Peyer's patch (tissue), 4 donors: Measurements from ENCODE around the gene KRTAP21-1. TPM values are rescaled to one million over a fixed set of nuclear protein-coding genes. Genes with fewer than 3 reads are reported as not detected.

Source experiments
- DNase-seq, 3 donors: peaks; one replicate each; pipeline ENCODE4 v3.0.0-alpha.2; 2017 to 2019
- H3K27ac ChIP-seq, 4 donors: fragments of 200-600 bp; sonication (generic); one replicate each; pipeline ENCODE4 v1.5.1; 2016 to 2019
- H3K27me3 ChIP-seq, 2 donors: fragments of 200-600 bp; sonication (generic); one replicate each; pipeline ENCODE4 v1.5.1; 2019
- H3K36me3 ChIP-seq, 3 donors: fragments of 200-600 bp; sonication (generic); one replicate each; pipeline ENCODE4 v1.5.1; 2016 to 2019
- H3K4me1 ChIP-seq, 4 donors: fragments of 200-600 bp; sonication (generic); one replicate each; pipeline ENCODE4 v1.5.1; 2016 to 2019
- H3K4me3 ChIP-seq, 4 donors: fragments of 200-600 bp; sonication (generic); 1 replicate in 3 of 4; 2 replicates in 1 of 4; pipeline ENCODE4 v1.5.1; 2016 to 2019; ENCODE audit warnings: mild to moderate bottlenecking in 1 of 4
- H3K9me3 ChIP-seq, 4 donors: fragments of 200-600 bp; sonication (generic); one replicate each; pipeline ENCODE4 v1.5.1; 2016 to 2019; ENCODE audit warnings: mild to moderate bottlenecking in 1 of 4
- CTCF ChIP-seq, 6 experiments: fragments of 450-650 bp in 4 of 6; fragments of 200-600 bp in 2 of 6; sonication (generic) in 1 of 6; IDR thresholded peaks; one replicate each; pipeline ENCODE4 v1.5.1; 2017 to 2019; ENCODE audit warnings: antibody characterized with exemption in 6 of 6, mild to moderate bottlenecking in 3 of 6, moderate library complexity in 1 of 6
- POLR2A ChIP-seq, 2 donors: fragments of 450-650 bp; IDR thresholded peaks; one replicate each; pipeline ENCODE4 v1.5.1; 2017; ENCODE audit warnings: antibody characterized with exemption in 2 of 2, mild to moderate bottlenecking in 2 of 2, moderate library complexity in 2 of 2
- total RNA-seq, 4 donors: library from RNA; depleted of rRNA; stranded (reverse); fragments of >200 nt; gene quantifications; one replicate each; pipeline ENCODE4 v1.1.0, GENCODE V29; 2016

Gene KRTAP21-1
- total RNA-seq, 4 donors from 2014 or later, result not detected

GRCh38 chr21:30718239-30718909, 36.9 kb downstream of the KRTAP21-1 start, which contains the start of gene KRTAP21-3:
TSS of gene KRTAP21-3 (minus strand) at chr21:30718777. CDS start at chr21:30718759, 18 bp downstream.
- Histone ChIP-seq H3K27me3 (no peaks in the 10 kb centered on the region), H3K4me1 (no peaks in the 10 kb centered on the region), H3K27ac (no peak within 1 kb of the TSS), H3K4me3 (no peak within 1 kb of the TSS), H3K9me3 (no peaks in the 10 kb centered on the region), H3K36me3 (no peaks in the 10 kb centered on the region)
- no peak for DNase-seq
- TF ChIP-seq CTCF (IDR thresholded peaks at IDR 0.05), result no peak
- no peak for TF ChIP-seq POLR2A (IDR thresholded peaks at IDR 0.05)

DNA sequence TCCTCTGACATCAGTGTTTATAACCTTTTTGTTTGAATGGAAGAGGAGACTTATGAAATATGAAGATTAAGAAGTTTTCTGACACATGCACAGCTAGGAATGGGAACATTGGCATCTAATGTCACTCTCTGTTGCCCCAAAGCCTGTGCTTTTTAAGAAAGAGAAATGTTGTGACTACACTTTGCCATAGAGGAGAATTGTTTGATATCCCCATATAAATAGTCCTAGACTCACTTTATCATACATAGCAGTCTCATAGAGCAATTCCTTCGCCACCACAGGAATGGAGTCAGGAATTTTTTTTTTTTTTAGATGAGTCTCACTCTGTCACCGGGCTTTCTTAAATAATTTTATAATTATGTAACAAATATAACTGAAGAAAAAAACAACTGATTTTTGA, 38.1 kb downstream of the KRTAP21-1 start:
- Histone ChIP-seq H3K27ac (no peak overlapping the region), H3K36me3 (no peaks in the 10 kb centered on the region), H3K27me3 (no peaks in the 10 kb centered on the region), H3K9me3 (no peaks in the 10 kb centered on the region), H3K4me3 (no peak overlapping the region), H3K4me1 (no peaks in the 10 kb centered on the region)
- no peak for DNase-seq
- TF ChIP-seq POLR2A (IDR thresholded peaks at IDR 0.05) (no peak), CTCF (IDR thresholded peaks at IDR 0.05) (no peak)

- Histone ChIP-seq H3K36me3 (no peaks in the 10 kb centered on the region), H3K27ac (no peak overlapping the region), H3K27me3 (no peaks in the 10 kb centered on the region), H3K4me3 (no peak overlapping the region), H3K9me3 (no peaks in the 10 kb centered on the region), H3K4me1 (no peaks in the 10 kb centered on the region)
- DNase-seq, result no peak
- TF ChIP-seq POLR2A (IDR thresholded peaks at IDR 0.05), result no peak
- no peak for TF ChIP-seq CTCF (IDR thresholded peaks at IDR 0.05)
Measured at GRCh38 chr21:30714946-30715345, 40.3 kb downstream of the KRTAP21-1 start.

- no peaks in the 10 kb centered on the region for H3K4me1 ChIP-seq
- no peak overlapping the region for H3K4me3 ChIP-seq
- H3K27me3 ChIP-seq, result no peaks in the 10 kb centered on the region
- H3K9me3 ChIP-seq, result no peaks in the 10 kb centered on the region
- no peak for DNase-seq
- H3K27ac ChIP-seq, result no peak overlapping the region
- H3K36me3 ChIP-seq, result no peaks in the 10 kb centered on the region
- no peak for TF ChIP-seq CTCF (IDR thresholded peaks at IDR 0.05)
- no peak for TF ChIP-seq POLR2A (IDR thresholded peaks at IDR 0.05)
Measured at GRCh38 chr21:30714456-30714855, 40.8 kb downstream of the KRTAP21-1 start.

DNA sequence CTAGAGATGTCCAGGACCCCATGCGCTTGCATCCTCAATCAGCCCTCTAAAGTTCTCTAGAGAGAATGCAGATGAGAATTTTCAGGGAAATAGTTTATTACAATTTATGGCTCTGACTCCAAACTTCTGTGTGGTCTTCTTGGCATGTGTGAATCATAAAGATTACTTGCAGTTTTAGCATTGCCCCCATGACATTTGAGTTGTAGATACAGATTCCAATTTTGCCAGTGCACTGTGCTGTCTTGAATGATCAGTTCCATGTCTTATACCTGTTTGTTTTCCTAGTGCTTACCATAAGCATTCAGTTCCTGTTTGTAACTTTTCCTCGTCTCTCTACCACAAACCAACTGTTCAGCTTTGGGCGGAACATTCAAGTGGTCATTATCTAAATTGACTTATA, 41.5 kb downstream of the KRTAP21-1 start:
- no peak for DNase-seq
- H3K36me3 ChIP-seq, result no peaks in the 10 kb centered on the region
- H3K4me3 ChIP-seq, result no peak overlapping the region
- no peaks in the 10 kb centered on the region for H3K4me1 ChIP-seq
- H3K27me3 ChIP-seq, result no peaks in the 10 kb centered on the region
- no peak for TF ChIP-seq CTCF (IDR thresholded peaks at IDR 0.05)
- TF ChIP-seq POLR2A (IDR thresholded peaks at IDR 0.05), result no peak
- no peaks in the 10 kb centered on the region for H3K9me3 ChIP-seq
- H3K27ac ChIP-seq, result no peak overlapping the region
